ENCODE measurements around the gene DACT3. TPM values are rescaled to one million over a fixed set of nuclear protein-coding genes. Genes with fewer than 3 reads are reported as not detected.

DACT3 gene
- total and polyA plus RNA-seq, 2 of the 13 experiments (the other 11 are each of a cell fraction or from before 2014, with no cell fraction given) = 0.04 TPM; not detected in 1

DNA sequence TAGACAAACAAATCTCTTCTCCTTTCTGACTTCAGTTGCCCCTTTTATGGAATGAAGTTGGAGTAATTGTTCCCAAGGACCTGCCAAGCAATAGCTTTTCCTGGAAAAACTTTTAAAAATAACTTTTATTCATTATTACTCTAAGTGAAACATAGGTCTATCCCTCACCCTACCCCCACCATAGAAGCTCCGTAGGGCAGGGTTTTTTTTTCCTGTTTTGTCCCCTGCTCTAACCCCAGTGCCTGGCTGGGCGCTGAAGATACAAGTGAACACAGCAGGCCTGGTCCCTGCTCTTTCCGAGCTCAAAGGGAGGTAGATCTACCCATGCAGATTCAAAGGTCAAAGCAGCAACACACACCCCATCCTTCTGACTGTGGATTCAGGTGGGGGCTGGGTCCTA, 16.3 kb downstream of the DACT3 start:
- no peak overlapping the region for H3K27ac ChIP-seq (ENCODE audit: extremely low read length, insufficient read depth, low read length)
- ATAC-seq (peak; percentile 82), FAIRE-seq (peak; percentile 42), DNase-seq (ENCODE audit: low spot score) (no peak)
- CTCF ChIA-PET (ENCODE audit: low intra/inter-chr PET ratio, low total read pairs) = no interaction called here
- H3K4me2 ChIP-seq (ENCODE audit: low read depth, low read length) = peak overlapping the region; percentile 15; the same call in 1 of the 2 replicates
- H3K9me3 ChIP-seq (ENCODE audit: low read length) = no peaks in the 10 kb centered on the region
- H3K79me2 ChIP-seq (ENCODE audit: insufficient read depth, low read length) = no peaks in the 10 kb centered on the region
- H3K4me3 ChIP-seq (replicated peaks in 1 of 3; ENCODE audit: insufficient read depth in 1 of 3, low read depth in 2 of 3, low read length in 3 of 3) = no peak overlapping the region
- peaks cover 0 to 12% of the 10 kb centered on the region in 2 experiments; a peak in 3 of 5 replicates for H3K27me3 ChIP-seq (ENCODE audit: control insufficient read depth in 1 of 2, insufficient read depth in 2 of 2, low read length in 2 of 2)
- POLR2A ChIA-PET = interaction anchor here (1.3 kb wide), 1 partner anchor 16 kb away, joined by 3 read pairs; the partner anchor contains the start of gene DACT3
- no peak for TF ChIP-seq BRD4 (CRISPR knock-in tag; IDR thresholded peaks at IDR 0.05)
- TF ChIP-seq, protein P1, sequence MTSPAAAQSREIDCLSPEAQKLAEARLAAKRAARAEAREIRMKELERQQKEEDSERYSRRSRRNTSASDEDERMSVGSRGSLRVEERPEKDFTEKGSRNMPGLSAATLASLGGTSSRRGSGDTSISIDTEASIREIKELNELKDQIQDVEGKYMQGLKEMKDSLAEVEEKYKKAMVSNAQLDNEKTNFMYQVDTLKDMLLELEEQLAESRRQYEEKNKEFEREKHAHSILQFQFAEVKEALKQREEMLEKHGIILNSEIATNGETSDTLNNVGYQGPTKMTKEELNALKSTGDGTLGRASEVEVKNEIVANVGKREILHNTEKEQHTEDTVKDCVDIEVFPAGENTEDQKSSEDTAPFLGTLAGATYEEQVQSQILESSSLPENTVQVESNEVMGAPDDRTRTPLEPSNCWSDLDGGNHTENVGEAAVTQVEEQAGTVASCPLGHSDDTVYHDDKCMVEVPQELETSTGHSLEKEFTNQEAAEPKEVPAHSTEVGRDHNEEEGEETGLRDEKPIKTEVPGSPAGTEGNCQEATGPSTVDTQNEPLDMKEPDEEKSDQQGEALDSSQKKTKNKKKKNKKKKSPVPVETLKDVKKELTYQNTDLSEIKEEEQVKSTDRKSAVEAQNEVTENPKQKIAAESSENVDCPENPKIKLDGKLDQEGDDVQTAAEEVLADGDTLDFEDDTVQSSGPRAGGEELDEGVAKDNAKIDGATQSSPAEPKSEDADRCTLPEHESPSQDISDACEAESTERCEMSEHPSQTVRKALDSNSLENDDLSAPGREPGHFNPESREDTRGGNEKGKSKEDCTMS (CRISPR knock-in tag; conservative IDR thresholded peaks at IDR 0.05) = no peak
- TF ChIP-seq HOXA3 (CRISPR knock-in tag; IDR thresholded peaks at IDR 0.05) = 0 out of 2 replicates have a peak, but pooled peaks have one; percentile 15
- TF ChIP-seq ZMAT5 (CRISPR knock-in tag; IDR thresholded peaks at IDR 0.05; ENCODE audit: borderline replicate concordance, low read depth) = no peak
- peak; percentile 28; the same call in 1 of the 2 replicates for TF ChIP-seq SALL1 (CRISPR knock-in tag; IDR thresholded peaks at IDR 0.05)
- no peak for TF ChIP-seq ZNF44 (CRISPR knock-in tag; IDR thresholded peaks at IDR 0.05)
- TF ChIP-seq ZNF264 (CRISPR knock-in tag; IDR thresholded peaks at IDR 0.05) = 0 out of 2 replicates have a peak, but pooled peaks have one; percentile 34
- TF ChIP-seq ZNF12 (CRISPR knock-in tag; IDR thresholded peaks at IDR 0.05) = 0 out of 2 replicates have a peak, but pooled peaks have one; percentile 32
- no peak for TF ChIP-seq HDAC1 (CRISPR knock-in tag; IDR thresholded peaks at IDR 0.05)
- TF ChIP-seq ZNF629 (CRISPR knock-in tag; conservative IDR thresholded peaks at IDR 0.05) = 0 out of 2 replicates have a peak, but pooled peaks have one; percentile 17
- TF ChIP-seq, protein P2, sequence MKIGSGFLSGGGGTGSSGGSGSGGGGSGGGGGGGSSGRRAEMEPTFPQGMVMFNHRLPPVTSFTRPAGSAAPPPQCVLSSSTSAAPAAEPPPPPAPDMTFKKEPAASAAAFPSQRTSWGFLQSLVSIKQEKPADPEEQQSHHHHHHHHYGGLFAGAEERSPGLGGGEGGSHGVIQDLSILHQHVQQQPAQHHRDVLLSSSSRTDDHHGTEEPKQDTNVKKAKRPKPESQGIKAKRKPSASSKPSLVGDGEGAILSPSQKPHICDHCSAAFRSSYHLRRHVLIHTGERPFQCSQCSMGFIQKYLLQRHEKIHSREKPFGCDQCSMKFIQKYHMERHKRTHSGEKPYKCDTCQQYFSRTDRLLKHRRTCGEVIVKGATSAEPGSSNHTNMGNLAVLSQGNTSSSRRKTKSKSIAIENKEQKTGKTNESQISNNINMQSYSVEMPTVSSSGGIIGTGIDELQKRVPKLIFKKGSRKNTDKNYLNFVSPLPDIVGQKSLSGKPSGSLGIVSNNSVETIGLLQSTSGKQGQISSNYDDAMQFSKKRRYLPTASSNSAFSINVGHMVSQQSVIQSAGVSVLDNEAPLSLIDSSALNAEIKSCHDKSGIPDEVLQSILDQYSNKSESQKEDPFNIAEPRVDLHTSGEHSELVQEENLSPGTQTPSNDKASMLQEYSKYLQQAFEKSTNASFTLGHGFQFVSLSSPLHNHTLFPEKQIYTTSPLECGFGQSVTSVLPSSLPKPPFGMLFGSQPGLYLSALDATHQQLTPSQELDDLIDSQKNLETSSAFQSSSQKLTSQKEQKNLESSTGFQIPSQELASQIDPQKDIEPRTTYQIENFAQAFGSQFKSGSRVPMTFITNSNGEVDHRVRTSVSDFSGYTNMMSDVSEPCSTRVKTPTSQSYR (CRISPR knock-in tag; IDR thresholded peaks at IDR 0.05; ENCODE audit: borderline replicate concordance) = 0 out of 2 replicates have a peak, but pooled peaks have one; percentile 11
- TF ChIP-seq GFI1 (CRISPR knock-in tag; IDR thresholded peaks at IDR 0.05; ENCODE audit: borderline replicate concordance) = no peak
- 0 out of 2 replicates have a peak, but pooled peaks have one; percentile 25 for TF ChIP-seq HNF4G (IDR thresholded peaks at IDR 0.05; ENCODE audit: borderline replicate concordance, low read depth, low read length)
- no peak for TF ChIP-seq HNF4G (CRISPR knock-in tag; IDR thresholded peaks at IDR 0.05; ENCODE audit: borderline replicate concordance, low read depth)
- TF ChIP-seq HNF4A (CRISPR knock-in tag; IDR thresholded peaks at IDR 0.05) = peak; percentile 64
- TF ChIP-seq ARID3A (IDR thresholded peaks at IDR 0.05; ENCODE audit: low read depth, low read length) = no peak
- no peak for TF ChIP-seq ZC3H4 (CRISPR knock-in tag; IDR thresholded peaks at IDR 0.05; ENCODE audit: borderline replicate concordance)
- H2AFZ ChIP-seq (ENCODE audit: low read length) = no peak overlapping the region
- in situ Hi-C loops (cut with HindIII; ENCODE audit: extremely low pct_ligation_motif_present, low pct_unique_long_range_greater_than_20kb) (no loop called here), intact Hi-C loops (cut with micrococcal nuclease; ENCODE audit: unreplicated experiment) (no loop called here)
- H3K9ac ChIP-seq (ENCODE audit: insufficient read depth, low read depth, low read length) = no peak overlapping the region
- H4K20me1 ChIP-seq (ENCODE audit: insufficient read depth, low read length) = no peaks in the 10 kb centered on the region
- H3K36me3 ChIP-seq (replicated peaks in 1 of 2; ENCODE audit: control insufficient read depth in 1 of 2, insufficient read depth in 2 of 2, low read length in 2 of 2) = no peaks in the 10 kb centered on the region
- BruUV-seq (replicated peaks) = no TSS peak
- 5% methylated on average over 3 of the region's 3 CpGs for WGBS (ENCODE audit: low lambda C conversion rate)
- H3K4me1 ChIP-seq (ENCODE audit: insufficient read depth, low read length) = peaks cover 21% of the 10 kb centered on the region

Data from HepG2 (cell line).